Astrocyte of the spinal cord (primary cell): ENCODE data around the gene ZNF687.

ENCODE experiments used
- DNase-seq: peaks from one replicate; pipeline ENCODE4 v3.0.0; 2011; ENCODE audit warnings: low read depth, low spot score
- H3K4me3 ChIP-seq: 2 replicates; pipeline ENCODE4 v1.5.1; 2011; ENCODE audit warnings: low read depth, mild to moderate bottlenecking, low read length, moderate library complexity
- in situ Hi-C: cut with HindIII; loops from 2 replicates; pipeline ENCODE4 v1.10.0; 2017; ENCODE audit warnings: low sequenced_read_pairs
- TF ChIP-seq, protein P1 (sequence below): IDR thresholded peaks from 2 replicates; pipeline ENCODE4 v1.5.1; 2012; ENCODE audit warnings: low read depth, mild to moderate bottlenecking, low read length, inconsistent platforms

ZNF687 gene

DNA sequence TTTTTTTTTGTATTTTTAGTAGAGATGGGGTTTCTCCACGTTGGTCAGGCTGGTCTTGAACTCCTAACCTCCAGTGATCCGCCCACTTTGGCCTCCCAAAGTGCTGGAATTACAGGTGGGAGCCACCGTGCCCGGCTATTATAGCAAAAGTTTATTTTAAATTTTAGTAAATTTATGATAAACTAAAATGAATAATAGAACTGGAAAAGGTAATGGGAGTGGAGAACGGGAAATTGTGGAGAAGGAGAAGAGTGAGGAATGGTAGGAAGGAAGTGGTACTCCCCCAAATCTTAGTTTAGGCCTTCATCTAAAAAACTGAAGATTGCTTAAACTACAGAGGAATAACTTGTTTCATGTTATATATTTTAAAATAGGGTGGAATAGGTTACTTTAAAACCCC lies 52.7 kb downstream of the ZNF687 start:
- DNase-seq = no peak
- TF ChIP-seq, protein P1, sequence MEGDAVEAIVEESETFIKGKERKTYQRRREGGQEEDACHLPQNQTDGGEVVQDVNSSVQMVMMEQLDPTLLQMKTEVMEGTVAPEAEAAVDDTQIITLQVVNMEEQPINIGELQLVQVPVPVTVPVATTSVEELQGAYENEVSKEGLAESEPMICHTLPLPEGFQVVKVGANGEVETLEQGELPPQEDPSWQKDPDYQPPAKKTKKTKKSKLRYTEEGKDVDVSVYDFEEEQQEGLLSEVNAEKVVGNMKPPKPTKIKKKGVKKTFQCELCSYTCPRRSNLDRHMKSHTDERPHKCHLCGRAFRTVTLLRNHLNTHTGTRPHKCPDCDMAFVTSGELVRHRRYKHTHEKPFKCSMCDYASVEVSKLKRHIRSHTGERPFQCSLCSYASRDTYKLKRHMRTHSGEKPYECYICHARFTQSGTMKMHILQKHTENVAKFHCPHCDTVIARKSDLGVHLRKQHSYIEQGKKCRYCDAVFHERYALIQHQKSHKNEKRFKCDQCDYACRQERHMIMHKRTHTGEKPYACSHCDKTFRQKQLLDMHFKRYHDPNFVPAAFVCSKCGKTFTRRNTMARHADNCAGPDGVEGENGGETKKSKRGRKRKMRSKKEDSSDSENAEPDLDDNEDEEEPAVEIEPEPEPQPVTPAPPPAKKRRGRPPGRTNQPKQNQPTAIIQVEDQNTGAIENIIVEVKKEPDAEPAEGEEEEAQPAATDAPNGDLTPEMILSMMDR = no peak
- in situ Hi-C loops = no loop called here
- H3K4me3 ChIP-seq = no peak overlapping the region

DNA sequence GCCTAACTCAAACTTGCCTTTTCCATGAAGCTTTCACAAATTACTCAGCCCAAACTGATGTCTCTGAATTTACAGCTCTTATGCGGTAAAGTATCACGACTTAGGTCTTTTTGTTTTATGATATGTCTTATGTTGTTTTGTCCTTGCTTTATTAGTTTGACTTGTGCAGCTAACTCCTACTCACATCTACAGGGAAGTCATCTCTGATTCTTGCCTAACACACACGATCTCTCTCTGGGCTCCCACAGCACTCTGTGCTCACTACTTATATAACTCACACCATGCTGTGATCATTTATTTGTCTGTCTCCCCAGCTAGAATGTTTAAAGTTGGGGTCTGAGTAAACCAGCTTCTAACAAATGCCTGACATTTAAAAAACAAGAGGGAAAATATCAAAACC lies 54.5 kb downstream of the ZNF687 start:
- H3K4me3 ChIP-seq = no peak overlapping the region
- in situ Hi-C loops = no loop called here
- DNase-seq = no peak
- TF ChIP-seq, protein P1 = no peak

DNA sequence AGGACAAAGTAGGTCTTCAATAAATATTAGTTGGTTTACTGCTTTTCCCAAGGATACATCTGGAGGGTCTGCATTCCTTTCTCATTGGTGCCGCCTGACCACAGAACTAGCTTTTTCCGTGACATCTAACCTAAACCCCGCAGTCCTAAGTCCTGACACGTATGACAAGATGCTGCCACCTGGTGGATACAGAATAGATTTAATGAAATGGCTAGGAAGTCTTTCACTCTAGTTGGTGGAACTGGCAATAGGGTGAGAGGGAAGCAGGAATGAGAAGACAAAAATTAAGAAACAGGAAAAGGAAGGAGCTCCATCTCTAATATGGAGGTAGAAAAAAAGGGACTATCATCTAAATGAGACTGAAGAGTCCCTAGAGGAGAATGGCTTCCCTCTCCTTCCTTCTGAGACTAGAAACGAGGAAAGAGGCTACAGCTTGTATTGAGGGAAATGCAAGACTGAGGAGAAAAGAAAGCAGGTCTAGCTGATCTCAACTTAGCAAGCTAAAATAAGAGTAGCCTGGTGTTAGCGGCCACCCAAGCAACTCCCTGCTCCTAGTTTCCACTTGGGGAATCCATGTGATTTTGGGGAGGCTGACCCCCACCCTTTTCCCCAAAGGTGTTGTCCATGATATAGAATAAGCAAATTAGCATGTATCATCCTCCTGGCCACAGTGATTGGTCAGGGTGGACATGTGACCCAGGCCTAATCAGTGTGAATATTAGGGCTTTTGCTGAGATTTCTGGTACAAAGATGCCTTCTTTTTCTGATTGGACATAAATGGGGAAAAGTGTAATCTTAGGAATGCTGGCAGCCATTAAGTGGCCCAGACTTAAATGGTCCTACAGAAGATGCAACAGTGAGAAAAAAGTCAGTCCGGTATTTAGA lies 59.0 kb downstream of the ZNF687 start:
- peak; percentile 85 for DNase-seq
- in situ Hi-C loops = no loop called here
- TF ChIP-seq, protein P1 = peak; percentile 53
- no peak overlapping the region for H3K4me3 ChIP-seq
